A549 (cell line): ENCODE measurements around the gene GTPBP1. TPM values are rescaled to one million over a fixed set of nuclear protein-coding genes. Genes with fewer than 3 reads are reported as not detected.
A peak's percentile ranks its signal among the peaks of the same experiment; 100 is the strongest.

Experiments used
- ATAC-seq, 2 experiments: fragments of 200-7000 bp in 1 of 2; fragments of >200 bp in 1 of 2; cut with Nextera tagmentation in 1 of 2; cut with Tn5 transposase in 1 of 2; 3 replicates each; pipeline versions ENCODE4 v1.8.0 to v1.9.1; 2018 to 2020; ENCODE audit warnings: mild to moderate bottlenecking in 1 of 2, moderate library complexity in 1 of 2
- CTCF ChIA-PET: fragments of 300-600 bp; sonication (Branson Sonifier 250); formaldehyde crosslinking; extraction: SDS; loops from one replicate; lab custom pipeline; 2021; ENCODE audit warnings: antibody characterized with exemption, inconsistent platforms; lab: Yijun Ruan, JAX
- POLR2A ChIA-PET: fragments of 350-600 bp; formaldehyde crosslinking; extraction: SDS; loops from one replicate; lab custom pipeline; 2021; ENCODE audit warnings: antibody characterized with exemption, inconsistent platforms; lab: Yijun Ruan, JAX
- DNase-seq, 2 experiments: peaks; one replicate each; pipeline versions ENCODE4 v3.0.0 to v3.0.0-alpha.2; 2011 to 2016; ENCODE audit warnings: low read depth in 1 of 2, low spot score in 1 of 2
- FAIRE-seq: peaks from 2 replicates; lab custom pipeline; 2011; peaks lifted over from hg19 to GRCh38; lab: Jason Lieb, UNC
- H3K27ac ChIP-seq, 2 experiments: fragments of >200 bp; sonication (Bioruptor Twin); formaldehyde crosslinking; 3 replicates each; pipeline ENCODE4 v1.5.1; 2016 to 2017
- H3K4me1 ChIP-seq: fragments of >200 bp; sonication (Bioruptor Twin); formaldehyde crosslinking; 3 replicates; pipeline ENCODE4 v1.6.1; 2016
- H3K4me2 ChIP-seq: fragments of >200 bp; sonication (Bioruptor Twin); formaldehyde crosslinking; 3 replicates; pipeline ENCODE4 v1.6.1; 2016
- H3K4me3 ChIP-seq: fragments of >200 bp; sonication (Bioruptor Twin); formaldehyde crosslinking; 3 replicates; pipeline ENCODE4 v1.5.1; 2016
- H3K9me3 ChIP-seq: fragments of >200 bp; sonication (Bioruptor Twin); formaldehyde crosslinking; 3 replicates; pipeline ENCODE4 v1.6.1; 2016
- BHLHE40 ChIP-seq: IDR thresholded peaks from 2 replicates; pipeline ENCODE4 v1.6.1; 2012; ENCODE audit warnings: low read depth, low read length, inconsistent platforms
- CBX2 ChIP-seq: fragments of 200-600 bp; sonication (generic); IDR thresholded peaks from 2 replicates; pipeline ENCODE4 v1.6.1; 2016; ENCODE audit warnings: low read depth, mild to moderate bottlenecking, borderline replicate concordance
- CBX8 ChIP-seq: fragments of 200-600 bp; sonication (generic); IDR thresholded peaks from 2 replicates; pipeline ENCODE4 v1.6.1; 2016
- CHD2 ChIP-seq: fragments of 150-350 bp; IDR thresholded peaks from 2 replicates; pipeline ENCODE4 v1.6.1; 2014; ENCODE audit warnings: low read length; ENCODE audit not compliant: partially characterized antibody
- CTCF ChIP-seq: fragments of >200 bp; sonication (Bioruptor Twin); formaldehyde crosslinking; IDR thresholded peaks from 3 replicates; pipeline ENCODE4 v1.5.1; 2016
- ESRRA ChIP-seq: fragments of 150-350 bp; IDR thresholded peaks from 2 replicates; pipeline ENCODE4 v1.6.1; 2014; ENCODE audit warnings: mild to moderate bottlenecking, low read length, borderline replicate concordance
- FOSB ChIP-seq: fragments of 250-450 bp; sonication (Bioruptor Pico); IDR thresholded peaks from 2 replicates; pipeline ENCODE4 v1.5.0; 2020; ENCODE audit warnings: mild to moderate bottlenecking, moderate library complexity
- FOSL2 ChIP-seq, 2 experiments: fragments of 450-650 bp in 1 of 2; fragments of >200 bp in 1 of 2; sonication (Bioruptor Twin) in 1 of 2; formaldehyde crosslinking; IDR thresholded peaks; 2 replicates each; pipeline versions ENCODE4 v1.5.0 to v1.6.1; 2016 to 2020; ENCODE audit warnings: mild to moderate bottlenecking in 1 of 2, moderate library complexity in 1 of 2
- HDAC2 ChIP-seq: fragments of 200-600 bp; sonication (generic); IDR thresholded peaks from 2 replicates; pipeline ENCODE4 v1.6.1; 2016
- HEYL ChIP-seq: fragments of 250-450 bp; sonication (Bioruptor Pico); IDR thresholded peaks from 2 replicates; pipeline ENCODE4 v1.8.0; 2021; ENCODE audit warnings: mild to moderate bottlenecking, moderate library complexity
- HMGXB4 ChIP-seq: fragments of 250-450 bp; sonication (Bioruptor Pico); IDR thresholded peaks from 2 replicates; pipeline ENCODE4 v1.5.0; 2021; ENCODE audit warnings: mild to moderate bottlenecking, moderate library complexity, borderline replicate concordance
- HOXA7 ChIP-seq: fragments of 250-450 bp; sonication (Bioruptor Pico); IDR thresholded peaks from 2 replicates; pipeline ENCODE4 v1.5.0; 2020; ENCODE audit warnings: mild to moderate bottlenecking, moderate library complexity
- JUNB ChIP-seq: fragments of >200 bp; sonication (Bioruptor Twin); formaldehyde crosslinking; IDR thresholded peaks from 2 replicates; pipeline ENCODE4 v1.6.1; 2016
- KDM5A ChIP-seq: fragments of 200-600 bp; sonication (generic); IDR thresholded peaks from 2 replicates; pipeline ENCODE4 v1.6.1; 2016; ENCODE audit warnings: antibody characterized with exemption, mild to moderate bottlenecking
- MAFK ChIP-seq: fragments of 450-650 bp; IDR thresholded peaks from 2 replicates; pipeline ENCODE4 v1.6.1; 2014; ENCODE audit not compliant: partially characterized antibody
- MAZ ChIP-seq: fragments of 150-350 bp; IDR thresholded peaks from 2 replicates; pipeline ENCODE4 v1.6.1; 2014; ENCODE audit warnings: antibody characterized with exemption, low read depth, low read length, borderline replicate concordance
- NPAS2 ChIP-seq: fragments of 250-450 bp; sonication (Bioruptor Pico); IDR thresholded peaks from 2 replicates; pipeline ENCODE4 v1.8.0; 2022; ENCODE audit warnings: mild to moderate bottlenecking, moderate library complexity, borderline replicate concordance
- PHF8 ChIP-seq: fragments of 200-600 bp; sonication (generic); IDR thresholded peaks from 2 replicates; pipeline ENCODE4 v1.6.1; 2016; ENCODE audit warnings: low read depth, mild to moderate bottlenecking, antibody characterized with exemption, moderate library complexity, borderline replicate concordance
- RARB ChIP-seq: fragments of 250-450 bp; sonication (Bioruptor Pico); IDR thresholded peaks from 2 replicates; pipeline ENCODE4 v1.8.0; 2021; ENCODE audit warnings: mild to moderate bottlenecking, moderate library complexity
- REST ChIP-seq: fragments of 200-600 bp; sonication (generic); IDR thresholded peaks from 2 replicates; pipeline ENCODE4 v1.6.1; 2016; ENCODE audit warnings: antibody characterized with exemption, mild to moderate bottlenecking, moderate library complexity
- RFX5 ChIP-seq: fragments of 450-650 bp; IDR thresholded peaks from 2 replicates; pipeline ENCODE4 v1.7.1; 2014; ENCODE audit warnings: antibody characterized with exemption, mild to moderate bottlenecking, moderate library complexity
- ZFP36 ChIP-seq: fragments of 450-650 bp; IDR thresholded peaks from 2 replicates; pipeline ENCODE4 v1.6.1; 2014; ENCODE audit warnings: borderline replicate concordance; ENCODE audit not compliant: partially characterized antibody
- ZNF302 ChIP-seq: fragments of 250-450 bp; sonication (Bioruptor Pico); IDR thresholded peaks from 2 replicates; pipeline ENCODE4 v1.9.0; 2021; ENCODE audit warnings: inconsistent platforms, mild to moderate bottlenecking, moderate library complexity
- ZSCAN20 ChIP-seq: fragments of 250-450 bp; sonication (Bioruptor Pico); IDR thresholded peaks from 2 replicates; pipeline ENCODE4 v1.8.0; 2022; ENCODE audit warnings: mild to moderate bottlenecking, moderate library complexity
- WGBS: methylation state at CpG from one replicate; pipeline ENCODE4 v1.1.6; 2017; ENCODE audit errors: missing lambda C conversion rate; 5-methylcytosine and 5-hydroxymethylcytosine counted together
- polyA plus RNA-seq, 4 experiments: library from polyadenylated mRNA; depleted of rRNA in 3 of 4; stranded (reverse); fragments of >200 nt; fragmentation: RNase III in 1 of 4; extraction: RNeasy Plus Mini Kit Qiagen cat#74134 plus additional on column Dnase treatment in 1 of 4; gene quantifications; 2 replicates in 3 of 4; 3 replicates in 1 of 4; pipeline ENCODE4 v1.2.3, GENCODE V29; 2011 to 2017
- TF ChIP-seq, protein P1 (sequence below): IDR thresholded peaks from 2 replicates; pipeline ENCODE4 v1.6.1; 2012
- TF ChIP-seq, protein P2 (sequence below): fragments of 250-450 bp; sonication (Bioruptor Pico); IDR thresholded peaks from 2 replicates; pipeline ENCODE4 v1.5.0; 2020; ENCODE audit warnings: low read depth, mild to moderate bottlenecking, moderate library complexity
- TF ChIP-seq, protein P3 (sequence below): fragments of >200 bp; sonication (Bioruptor Twin); formaldehyde crosslinking; IDR thresholded peaks from 3 replicates; pipeline ENCODE4 v1.6.1; 2016

The GTPBP1 gene
- polyA plus RNA-seq, 2 of the 4 experiments (the other 2 are of a cell fraction): 9.0 to 15.1 TPM

DNA sequence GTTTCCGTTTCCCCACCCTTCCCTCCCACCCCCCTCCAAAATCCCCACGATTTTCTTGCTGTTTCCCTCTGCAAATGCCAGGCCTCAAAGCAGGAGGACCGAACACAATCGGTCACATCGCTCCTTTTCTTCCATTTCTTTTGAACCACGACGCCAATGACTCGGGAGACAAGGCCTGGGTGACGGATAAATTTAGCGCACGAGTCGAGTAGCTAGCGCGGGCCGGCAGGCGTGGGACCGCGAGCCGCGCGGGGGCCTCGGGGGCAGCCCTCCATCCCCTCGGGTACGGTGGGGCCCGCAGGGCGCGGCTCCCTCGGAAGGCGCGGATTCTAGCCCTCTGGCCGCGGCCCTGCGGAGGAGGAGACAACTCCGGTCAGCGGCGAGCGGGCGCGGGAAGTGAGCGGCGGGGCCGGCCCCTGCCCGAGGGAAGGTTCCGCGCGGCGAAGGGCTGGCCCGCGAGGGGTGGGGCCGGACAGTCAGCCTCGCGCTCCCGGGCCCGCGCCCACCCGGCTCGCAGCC is 5.4 kb upstream of the GTPBP1 start (continued):
- TF ChIP-seq MAZ: no peak
- no peak for TF ChIP-seq CBX2
- TF ChIP-seq CHD2: no peak
- TF ChIP-seq, all 56 proteins: peak for 0

- 10% methylated on average over 20 of the region's 94 CpGs for WGBS
- FAIRE-seq: no peak
- TF ChIP-seq FOSL2 (IDR thresholded peaks at IDR 0.05): no peak
- peak; percentile 85 for TF ChIP-seq FOSL2 (CRISPR knock-in tag; IDR thresholded peaks at IDR 0.05)
- no peak for TF ChIP-seq ZFP36
- no peak for TF ChIP-seq ESRRA
- no peak for TF ChIP-seq ZSCAN20
- no peak for TF ChIP-seq ZNF302 (CRISPR knock-in tag)
- no peak for TF ChIP-seq FOSB (CRISPR knock-in tag)
- TF ChIP-seq BHLHE40: 0 out of 2 replicates have a peak, but pooled peaks have one; percentile 51
- TF ChIP-seq, protein P1, sequence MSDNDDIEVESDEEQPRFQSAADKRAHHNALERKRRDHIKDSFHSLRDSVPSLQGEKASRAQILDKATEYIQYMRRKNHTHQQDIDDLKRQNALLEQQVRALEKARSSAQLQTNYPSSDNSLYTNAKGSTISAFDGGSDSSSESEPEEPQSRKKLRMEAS: peak; percentile 36; the same call in 1 of the 2 replicates
- TF ChIP-seq CBX8: no peak
- TF ChIP-seq NPAS2 (CRISPR knock-in tag): no peak
- TF ChIP-seq HDAC2: no peak
- no peak for TF ChIP-seq JUNB
- TF ChIP-seq, protein P2, sequence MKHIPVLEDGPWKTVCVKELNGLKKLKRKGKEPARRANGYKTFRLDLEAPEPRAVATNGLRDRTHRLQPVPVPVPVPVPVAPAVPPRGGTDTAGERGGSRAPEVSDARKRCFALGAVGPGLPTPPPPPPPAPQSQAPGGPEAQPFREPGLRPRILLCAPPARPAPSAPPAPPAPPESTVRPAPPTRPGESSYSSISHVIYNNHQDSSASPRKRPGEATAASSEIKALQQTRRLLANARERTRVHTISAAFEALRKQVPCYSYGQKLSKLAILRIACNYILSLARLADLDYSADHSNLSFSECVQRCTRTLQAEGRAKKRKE: no peak
- TF ChIP-seq HEYL (CRISPR knock-in tag): no peak
- no peak for TF ChIP-seq KDM5A
- no peak for TF ChIP-seq HMGXB4 (CRISPR knock-in tag)
- TF ChIP-seq MAZ: peak; percentile 40; the same call in 1 of the 2 replicates
- TF ChIP-seq RARB (CRISPR knock-in tag): no peak
- no peak for TF ChIP-seq REST
- no peak for TF ChIP-seq RFX5
- TF ChIP-seq PHF8: peak; percentile 68; the same call in 1 of the 2 replicates
- peak; percentile 50; the same call in 1 of the 2 replicates for TF ChIP-seq HOXA7 (CRISPR knock-in tag)
- TF ChIP-seq MAFK: no peak
- TF ChIP-seq, protein P3, sequence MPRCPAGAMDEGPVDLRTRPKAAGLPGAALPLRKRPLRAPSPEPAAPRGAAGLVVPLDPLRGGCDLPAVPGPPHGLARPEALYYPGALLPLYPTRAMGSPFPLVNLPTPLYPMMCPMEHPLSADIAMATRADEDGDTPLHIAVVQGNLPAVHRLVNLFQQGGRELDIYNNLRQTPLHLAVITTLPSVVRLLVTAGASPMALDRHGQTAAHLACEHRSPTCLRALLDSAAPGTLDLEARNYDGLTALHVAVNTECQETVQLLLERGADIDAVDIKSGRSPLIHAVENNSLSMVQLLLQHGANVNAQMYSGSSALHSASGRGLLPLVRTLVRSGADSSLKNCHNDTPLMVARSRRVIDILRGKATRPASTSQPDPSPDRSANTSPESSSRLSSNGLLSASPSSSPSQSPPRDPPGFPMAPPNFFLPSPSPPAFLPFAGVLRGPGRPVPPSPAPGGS: peak; percentile 85; the same call in 1 of the 3 replicates
- no peak for TF ChIP-seq CTCF
Observed at GRCh38 chr22:38700789-38701628, 4.7 kb upstream of the GTPBP1 start, which contains the start of gene JOSD1. Gene JOSD1 (minus strand): TSS chr22:38700943. CDS start chr22:38699987, 956 bp downstream.

More at GRCh38 chr22:38700789-38701628, 4.7 kb upstream of the GTPBP1 start, which contains the start of gene JOSD1:
- ATAC-seq: peak; percentile 12 to 60
- Histone ChIP-seq H3K4me2 (peak within 1 kb of the TSS; percentile 86), H3K4me3 (peak within 1 kb of the TSS; percentile 88), H3K4me1 (peaks cover 45% of the 10 kb centered on the region), H3K9me3 (no peaks in the 10 kb centered on the region), H3K27ac (peak within 1 kb of the TSS; percentile 96 to 99)
- ChIA-PET CTCF (interaction anchor here (1.6 kb wide), 1 partner anchor 17 kb away, joined by 4 read pairs; no protein-coding TSS in a partner anchor), POLR2A (interaction anchor here (2.9 kb wide), 1 partner anchor 19 kb away, joined by 12 read pairs; the partner anchor contains the start of gene TOMM22)
- DNase-seq: peak; percentile 64 to 95
